Measurements from ENCODE around the gene TSPAN2.
A peak's percentile ranks its signal among the peaks of the same experiment; 100 is the strongest.

Gene TSPAN2

DNA sequence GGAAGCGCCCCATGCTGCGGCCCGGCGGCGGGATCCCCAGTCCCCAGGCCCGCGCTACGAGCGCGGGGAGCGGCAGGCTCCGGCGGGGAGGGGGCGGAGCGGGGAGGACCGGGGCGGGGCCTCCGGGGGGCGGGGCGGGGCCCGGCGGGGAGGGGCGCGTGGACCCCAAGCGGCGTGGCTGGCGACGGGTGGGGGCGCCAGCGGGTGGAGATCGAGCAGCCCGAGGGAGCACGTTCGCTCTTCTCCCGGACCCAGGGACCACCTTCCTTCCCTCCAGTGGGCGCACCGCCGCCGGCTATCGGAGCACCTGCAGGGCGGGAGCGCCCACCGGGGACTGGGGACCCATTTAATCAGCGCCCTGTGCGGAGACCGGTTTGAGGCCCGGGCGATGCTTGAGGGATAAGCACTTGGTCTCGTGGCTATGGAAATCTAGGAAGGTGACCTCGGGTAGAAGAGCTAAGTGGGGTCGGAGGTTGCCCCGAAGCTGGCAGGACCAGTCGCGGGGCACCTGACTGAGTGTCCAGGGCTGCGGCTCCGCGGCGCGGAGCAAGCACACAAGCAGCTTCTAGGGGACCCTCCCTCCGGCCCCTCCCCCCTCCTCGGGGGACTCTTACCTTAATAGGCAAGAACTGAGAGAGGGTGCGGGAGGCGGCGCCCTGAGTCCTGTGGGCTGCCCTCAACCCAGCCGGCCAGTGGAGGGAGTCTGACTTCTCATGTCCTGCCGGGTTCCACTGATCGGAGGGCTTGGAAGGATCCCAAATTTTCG, at the start of gene TSPAN2:
TSPAN2 (minus strand) TSS at position 84 of the 766 bp plus-strand sequence; CDS start at position 13, 71 bp downstream.
- peak; percentile 36 for DNase-seq

DNA sequence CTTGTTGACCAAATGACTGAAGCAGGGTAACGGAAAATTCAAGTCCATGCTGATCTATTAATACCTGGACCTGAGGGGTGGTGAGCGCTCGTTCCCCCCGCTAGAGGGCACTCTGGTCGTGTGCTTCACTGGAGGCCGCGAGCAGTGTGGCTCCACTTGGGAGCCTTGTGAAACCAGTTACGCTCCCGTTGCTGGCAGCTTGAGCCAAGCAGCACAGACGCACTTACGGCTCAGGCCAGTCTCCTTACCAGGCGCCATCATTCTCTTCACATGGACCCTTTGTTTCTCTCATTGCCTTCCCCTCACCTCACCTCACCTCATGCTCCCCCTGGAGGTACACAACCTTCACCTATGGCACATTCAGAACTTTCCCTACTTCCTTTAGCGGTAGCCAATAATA, 49.7 kb upstream of the TSPAN2 start:
- DNase-seq: peak; percentile 83

DNA sequence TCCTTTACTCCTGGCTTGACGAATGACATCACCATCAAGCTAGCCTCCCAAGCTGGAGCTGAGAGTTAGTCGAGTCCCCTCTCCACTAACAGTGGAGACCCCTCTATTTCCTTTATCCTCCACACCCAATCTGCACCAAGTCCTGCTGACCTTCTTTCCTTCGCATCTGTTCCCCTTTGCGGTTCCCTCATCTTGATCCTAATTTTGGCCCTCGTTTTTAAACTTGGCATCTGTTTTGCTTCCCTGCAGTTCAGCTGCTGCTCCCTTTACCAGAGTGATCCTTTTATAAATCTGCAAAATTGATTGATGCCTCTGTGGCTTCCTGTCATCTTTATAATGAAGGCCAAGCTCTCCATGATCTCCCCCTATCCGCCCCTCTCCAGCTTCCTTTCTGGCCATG, 49.0 kb upstream of the TSPAN2 start:
- DNase-seq: no peak

DNA sequence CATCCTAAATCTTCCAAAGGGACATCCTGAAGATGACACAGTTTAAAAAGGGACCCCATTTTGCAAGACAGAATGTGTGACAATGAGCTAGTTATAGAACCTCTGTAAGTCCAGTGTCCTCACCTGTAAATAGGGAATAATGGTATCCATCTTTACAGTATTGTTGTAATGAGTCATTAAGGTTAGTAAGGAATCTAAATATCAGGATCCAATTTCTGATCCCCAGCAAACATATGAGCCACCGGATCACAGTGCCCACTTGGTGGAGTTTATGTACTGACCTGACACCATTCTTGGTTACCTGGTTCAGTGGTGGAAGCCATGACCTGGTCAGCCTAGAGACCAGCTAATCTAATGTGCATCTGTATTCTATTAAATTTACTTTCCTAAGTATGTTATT, 47.9 kb upstream of the TSPAN2 start:
- no peak for DNase-seq

DNA sequence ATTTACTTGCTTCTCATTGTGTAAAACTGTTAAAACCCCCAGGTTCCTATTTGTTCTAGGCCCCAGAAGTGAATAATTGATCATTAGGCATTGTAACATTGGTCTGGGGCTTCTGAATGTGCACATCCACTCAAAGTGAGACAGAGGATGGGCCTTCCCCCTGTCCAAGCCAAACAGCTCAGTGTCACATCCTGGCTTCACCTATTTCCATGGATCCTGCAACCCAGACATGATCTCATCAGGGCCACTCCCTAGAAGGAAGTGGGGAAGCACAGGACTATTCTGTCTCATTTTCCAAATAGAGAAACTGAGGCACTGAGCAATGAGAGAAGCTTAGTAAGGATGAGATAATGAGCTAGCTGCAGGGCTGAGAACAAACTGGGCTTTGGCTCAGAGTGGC, 47.4 kb upstream of the TSPAN2 start:
- no peak for DNase-seq

DNA sequence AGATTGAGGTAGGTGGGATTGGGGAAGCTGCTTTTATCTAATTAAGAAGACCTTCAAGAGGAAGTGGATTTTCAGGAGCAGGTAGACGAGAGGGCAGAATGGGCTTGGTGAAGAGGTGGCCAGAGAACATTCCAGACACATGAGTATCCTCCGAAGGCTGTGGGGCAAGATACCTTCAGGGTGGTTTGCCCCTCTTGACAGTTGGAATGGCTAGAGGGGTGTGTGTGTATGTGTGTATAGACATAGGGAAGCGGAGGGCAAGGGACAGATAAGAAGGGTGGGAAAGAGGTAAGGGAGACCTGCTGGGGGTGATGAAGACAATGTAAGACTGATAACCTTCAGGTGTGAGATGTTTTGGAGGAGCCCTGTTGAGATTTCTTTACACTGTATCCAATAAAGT, 46.8 kb upstream of the TSPAN2 start:
- no peak for DNase-seq

GRCh38 chr1:115135681-115136080, 46.4 kb upstream of the TSPAN2 start:
- no peak for DNase-seq

- DNase-seq: no peak
Observed at GRCh38 chr1:115134850-115135480, 45.7 kb upstream of the TSPAN2 start.

- DNase-seq: no peak
Observed at GRCh38 chr1:115134231-115134630, 44.9 kb upstream of the TSPAN2 start.

GRCh38 chr1:115133440-115133839, 44.1 kb upstream of the TSPAN2 start:
- no peak for DNase-seq

- no peak for DNase-seq
Observed at GRCh38 chr1:115130786-115131185, 41.5 kb upstream of the TSPAN2 start.

DNA sequence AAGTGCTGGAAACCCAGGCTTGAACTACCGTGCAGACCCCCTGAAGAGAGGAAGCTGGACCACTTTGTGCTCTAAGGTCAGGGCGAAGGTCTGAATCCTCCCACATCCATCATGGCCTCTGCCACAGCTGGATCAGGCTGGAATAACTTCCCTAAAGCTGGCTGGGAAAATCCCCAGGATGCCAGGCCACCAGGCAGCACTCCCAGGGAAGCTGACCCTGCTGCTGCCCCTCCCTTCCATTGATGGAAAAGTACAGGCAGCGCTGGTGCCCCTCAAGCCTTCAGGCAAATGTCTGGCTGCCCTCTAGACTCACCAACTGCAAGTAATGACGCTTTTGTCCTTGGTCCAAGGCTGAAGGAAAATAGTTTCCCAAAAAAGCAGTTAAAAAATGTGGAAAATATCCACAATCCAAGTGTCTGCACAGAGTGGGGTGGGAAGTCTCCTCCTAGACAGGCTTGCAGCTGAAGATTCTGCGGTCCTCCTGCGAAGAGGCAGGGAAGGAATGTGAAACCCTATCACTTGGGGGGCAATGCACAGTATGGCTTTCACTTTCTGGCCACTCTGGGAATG, 39.9 kb upstream of the TSPAN2 start:
- no peak for DNase-seq

GRCh38 chr1:115127539-115127938, 38.2 kb upstream of the TSPAN2 start:
- no peak for DNase-seq

- no peak for DNase-seq
Observed at GRCh38 chr1:115126516-115126915, 37.2 kb upstream of the TSPAN2 start.

GRCh38 chr1:115123116-115123515, 33.8 kb upstream of the TSPAN2 start:
- DNase-seq: no peak

DNA sequence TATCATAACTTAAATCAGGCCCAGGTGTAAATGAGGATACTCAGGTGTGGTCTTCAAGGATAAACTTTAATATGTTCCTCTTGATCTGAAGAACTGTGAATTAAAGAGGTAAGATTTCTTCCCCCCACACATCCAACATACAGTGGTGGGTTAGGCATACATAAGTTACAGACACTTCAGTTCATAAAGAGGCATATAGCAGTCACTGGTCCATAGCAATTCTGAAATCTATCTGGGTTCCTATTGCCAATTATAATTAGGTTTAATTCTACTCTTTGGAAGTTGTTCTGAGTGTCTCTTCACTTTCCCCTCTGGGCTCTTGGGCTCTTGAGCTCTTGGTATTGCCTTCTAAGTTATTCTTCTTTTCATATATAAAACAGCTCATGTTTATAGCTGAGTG, 32.5 kb upstream of the TSPAN2 start:
- DNase-seq: no peak

DNA sequence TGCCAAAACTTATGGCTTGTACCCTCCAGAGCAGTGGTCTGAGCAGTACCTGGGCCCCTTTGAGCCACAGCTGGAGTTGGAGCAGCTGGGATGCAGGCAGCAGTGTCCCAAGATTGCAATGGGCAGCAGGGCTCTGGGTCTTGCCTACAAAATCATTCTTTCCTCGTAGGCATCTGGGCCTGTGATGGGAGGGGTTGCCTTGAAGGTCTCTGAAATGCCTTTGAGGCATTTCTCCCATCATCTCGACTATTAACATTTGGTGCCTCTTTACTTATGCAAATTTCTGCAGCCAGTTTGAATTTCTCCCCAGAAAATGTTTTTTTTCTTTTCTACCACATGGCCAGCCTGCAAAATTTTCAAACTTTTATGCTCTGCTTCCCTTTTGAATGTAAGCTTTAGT, 31.0 kb upstream of the TSPAN2 start:
- DNase-seq: no peak

- DNase-seq: no peak
Observed at GRCh38 chr1:115118611-115119010, 29.3 kb upstream of the TSPAN2 start.

DNA sequence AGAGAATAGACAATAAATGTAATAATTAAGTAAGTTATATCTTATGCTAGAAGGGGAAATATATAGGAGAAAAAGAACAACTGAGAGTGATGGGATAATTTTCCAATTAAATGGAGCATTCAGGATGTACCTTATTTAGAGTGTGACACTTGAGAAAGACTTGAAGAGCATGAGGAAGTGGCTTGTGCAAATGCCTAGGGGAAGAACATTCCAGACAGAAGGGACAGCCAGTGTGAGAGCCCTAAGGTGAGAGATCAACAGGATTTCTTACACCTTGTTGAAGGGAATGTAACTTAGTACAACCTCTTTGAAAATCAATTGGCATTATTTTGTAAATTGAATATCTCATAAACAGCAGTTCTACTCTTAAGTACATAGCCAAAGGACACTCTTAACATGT, 28.8 kb upstream of the TSPAN2 start:
- no peak for DNase-seq

- DNase-seq: no peak
Observed at GRCh38 chr1:115117298-115117697, 28.0 kb upstream of the TSPAN2 start.

- DNase-seq: no peak
Observed at GRCh38 chr1:115116512-115116911, 27.2 kb upstream of the TSPAN2 start.

GRCh38 chr1:115115521-115116161, 26.3 kb upstream of the TSPAN2 start:
- DNase-seq: no peak

- peak; percentile 20 for DNase-seq
Observed at GRCh38 chr1:115114308-115114707, 25.0 kb upstream of the TSPAN2 start.

DNA sequence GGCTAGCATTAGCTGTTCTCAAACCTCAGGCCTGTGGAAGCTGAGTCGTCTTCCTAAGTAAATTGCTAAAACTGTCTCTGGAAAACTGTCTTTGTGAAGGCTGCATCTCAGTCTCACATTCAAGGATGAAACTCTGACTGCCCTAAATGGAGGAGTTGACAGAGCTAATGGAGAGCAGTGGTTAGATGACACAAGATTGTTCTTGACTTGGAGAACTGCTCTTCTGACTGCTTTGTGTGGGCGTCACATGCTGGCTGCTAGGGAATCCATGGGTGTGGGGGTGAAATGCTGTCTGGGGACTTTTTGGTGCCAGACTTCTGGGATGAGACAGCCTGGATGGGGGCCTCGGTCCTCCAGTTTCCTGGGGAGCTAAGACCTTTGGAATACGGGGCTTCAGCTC, 24.5 kb upstream of the TSPAN2 start:
- DNase-seq: no peak
